NCI-H82 (cell line): ENCODE measurements around the gene TMEM247.
A peak's percentile ranks its signal among the peaks of the same experiment; 100 is the strongest.
"Not testable (repeated sequence)": the region's sequence is repeated elsewhere in the genome, so short reads cannot be mapped to it uniquely, and the experiment has no call there.

Experiments
- DNase-seq: peaks from one replicate; lab custom pipeline; 2025; lab: John Stamatoyannopoulos, UW

Gene TMEM247

DNA sequence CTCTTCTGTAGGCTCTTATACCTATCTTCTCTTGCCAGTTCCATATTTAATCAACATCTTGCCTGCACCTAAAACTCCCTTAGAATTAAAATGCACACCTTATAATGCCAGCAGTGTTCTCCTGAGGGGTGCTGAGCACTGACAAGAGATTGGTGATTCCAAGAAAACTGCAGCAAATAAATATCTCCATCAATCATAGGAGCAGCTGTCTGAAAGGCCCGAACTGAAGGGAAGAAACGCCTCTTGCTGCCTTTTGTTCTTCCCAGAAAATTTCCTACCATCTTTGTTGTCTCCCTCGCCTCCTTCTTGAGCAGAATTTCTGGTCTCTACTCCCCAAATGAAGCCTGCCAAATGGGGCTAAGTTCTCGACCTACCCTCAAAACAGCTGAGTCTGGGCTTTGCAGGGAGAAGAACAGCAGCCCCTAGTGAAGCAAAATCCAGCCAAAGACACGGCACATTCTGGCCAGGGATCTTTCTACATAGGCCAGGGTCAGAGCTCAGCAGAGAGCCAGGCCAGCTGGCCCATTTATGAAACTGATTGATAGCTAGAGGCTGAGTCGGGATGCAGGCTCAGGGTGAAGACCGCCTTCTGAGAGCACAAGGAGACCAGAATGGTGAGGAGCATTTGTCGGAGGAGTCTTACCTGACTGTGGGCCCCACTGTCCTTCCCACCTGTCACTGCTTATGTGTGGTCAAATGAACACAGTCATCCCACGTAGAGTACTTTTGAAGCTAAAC lies 20.4 kb upstream of the TMEM247 start:
- no peak for DNase-seq

DNA sequence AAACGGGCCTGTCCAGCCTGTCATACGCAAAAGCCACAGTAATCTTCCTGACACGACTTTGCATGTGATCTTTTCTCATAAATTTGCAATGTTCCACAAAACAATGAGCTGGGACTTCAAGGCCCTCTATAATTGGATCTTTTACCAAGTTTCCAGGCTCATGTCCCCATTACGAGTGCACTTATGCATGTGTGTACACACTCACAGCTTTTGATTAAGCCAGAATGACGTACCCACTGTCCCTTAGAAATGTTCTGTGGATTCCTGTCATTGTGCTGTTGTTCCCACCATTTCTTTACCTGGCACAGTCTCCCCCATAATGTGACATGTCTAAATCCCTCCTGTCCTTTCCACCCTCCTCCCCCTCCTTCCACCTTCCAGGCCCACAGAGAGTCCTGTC lies 19.7 kb upstream of the TMEM247 start:
- no peak for DNase-seq

DNA sequence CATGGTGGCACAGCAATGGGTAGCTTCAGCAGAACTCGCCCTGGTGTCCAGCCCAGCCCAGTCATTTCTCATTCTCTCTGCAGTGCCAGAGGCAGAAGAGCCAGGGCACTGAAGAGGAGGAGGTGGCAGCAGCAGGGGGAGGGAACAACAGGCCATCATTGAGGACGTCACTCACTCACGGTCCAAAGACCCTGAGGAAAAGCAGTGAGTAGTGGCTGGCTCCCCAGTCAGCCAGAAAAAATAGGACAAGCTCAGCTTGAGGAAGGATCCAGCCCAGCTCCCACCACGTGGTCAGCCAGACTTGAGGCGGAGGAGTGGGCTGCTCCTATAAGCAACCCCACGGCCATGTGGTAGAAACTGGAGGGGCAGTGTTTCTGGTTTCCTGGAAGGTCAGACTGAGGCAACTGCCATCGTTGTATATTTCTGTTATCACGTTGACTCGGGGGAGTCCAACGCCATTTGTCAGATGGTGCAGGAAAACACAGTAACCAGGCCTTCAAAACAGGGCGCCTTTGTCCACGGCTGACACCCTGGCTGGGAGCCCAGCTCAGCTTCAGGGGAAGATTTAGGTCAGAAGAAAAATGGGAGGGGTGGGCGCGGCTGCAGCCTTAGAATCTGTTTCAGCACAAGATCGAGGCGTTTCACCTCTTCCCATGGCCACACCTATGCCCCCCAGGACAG lies 19.0 kb upstream of the TMEM247 start:
- no peak for DNase-seq

DNA sequence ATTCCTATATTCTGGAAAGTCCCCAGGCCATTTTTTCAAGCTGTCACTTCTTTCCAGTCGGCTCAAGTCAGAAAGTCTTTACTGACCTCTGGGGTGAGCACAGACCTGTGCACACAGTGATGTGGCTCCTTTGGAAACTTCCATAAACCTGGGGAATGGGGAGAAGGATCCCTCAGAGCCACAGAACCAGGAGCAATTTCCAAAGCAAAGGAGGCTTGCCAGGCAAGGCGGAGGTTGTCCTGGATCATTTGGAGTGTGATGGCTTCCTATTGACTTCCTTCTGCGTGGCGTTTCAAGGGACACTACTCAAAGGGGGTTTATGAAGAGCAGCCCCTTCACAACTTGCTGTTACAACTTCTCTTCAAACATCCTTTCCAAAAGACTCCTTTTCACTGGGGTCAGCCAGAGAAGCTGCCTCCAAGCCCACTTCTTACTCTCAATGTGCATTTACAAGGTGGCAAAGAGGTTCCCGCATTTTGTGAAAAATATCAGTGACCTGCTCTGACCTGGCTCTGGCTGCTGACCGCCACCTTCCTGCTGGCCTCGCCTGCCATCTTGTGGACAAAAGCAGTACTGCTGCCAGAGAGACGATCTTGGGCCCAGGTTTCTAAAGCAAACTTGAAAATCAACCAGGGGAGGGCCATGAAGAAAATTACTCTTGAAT lies 18.2 kb upstream of the TMEM247 start:
- DNase-seq: peak; percentile 70

DNA sequence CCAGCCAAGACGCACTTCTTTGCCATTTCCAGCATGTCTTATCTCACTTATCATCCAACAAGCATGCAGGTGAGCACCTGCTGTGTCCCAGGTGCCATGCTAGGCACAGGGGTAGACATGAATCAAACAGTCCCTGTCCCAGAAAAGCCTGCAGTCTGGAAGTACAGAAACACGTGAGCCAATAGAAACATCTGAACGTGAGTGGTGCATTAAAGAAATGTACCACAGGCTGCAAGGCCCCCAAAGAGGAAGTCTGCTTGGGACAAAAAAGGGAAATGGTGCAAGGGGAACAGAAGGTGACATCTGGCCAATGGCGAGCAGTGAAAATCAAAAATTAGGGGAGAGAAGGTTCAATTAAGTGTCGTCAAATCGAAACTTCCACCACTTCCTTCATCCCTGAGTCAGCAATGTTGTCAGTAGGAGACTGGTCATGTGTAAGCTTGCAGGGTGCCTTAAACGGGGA lies 17.6 kb upstream of the TMEM247 start:
- DNase-seq: no peak

DNA sequence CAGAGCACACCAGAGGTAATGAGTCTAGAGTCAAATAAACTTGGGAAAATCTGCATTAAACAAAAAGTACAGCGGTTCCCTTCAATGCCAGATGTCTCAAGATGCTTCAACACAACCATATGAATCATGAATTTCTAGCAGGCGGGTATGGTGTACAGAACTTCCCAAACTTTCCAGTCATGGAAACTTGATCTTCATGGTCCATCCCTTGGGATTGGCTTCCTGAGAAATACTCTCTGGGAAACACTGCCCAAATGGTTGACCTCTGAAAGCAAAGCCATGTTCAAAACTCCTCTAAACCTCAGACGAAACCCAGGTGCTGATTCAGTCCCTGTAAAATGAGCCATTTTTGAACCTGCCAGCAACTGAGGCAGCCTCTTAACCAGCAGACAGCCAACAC lies 16.4 kb upstream of the TMEM247 start:
- DNase-seq: no peak

DNA sequence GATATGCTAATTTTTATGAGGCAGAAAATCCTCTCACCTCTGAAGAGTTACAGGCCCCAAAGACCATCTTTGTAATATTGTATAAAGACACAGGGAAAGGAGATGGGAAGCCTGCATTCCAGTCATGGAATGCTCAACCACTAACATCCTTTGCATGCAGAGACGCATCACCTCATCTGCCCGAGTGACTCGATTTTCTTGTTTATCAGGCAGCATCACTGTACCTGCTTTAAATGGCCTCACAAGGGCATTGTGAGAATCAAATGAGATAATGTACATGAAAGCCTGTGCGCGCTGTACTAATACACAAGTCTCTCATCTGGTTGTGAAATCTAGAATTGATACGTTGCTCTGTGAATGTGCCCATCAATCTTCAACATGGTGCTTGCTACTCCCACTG lies 10.2 kb upstream of the TMEM247 start:
- DNase-seq: no peak

DNA sequence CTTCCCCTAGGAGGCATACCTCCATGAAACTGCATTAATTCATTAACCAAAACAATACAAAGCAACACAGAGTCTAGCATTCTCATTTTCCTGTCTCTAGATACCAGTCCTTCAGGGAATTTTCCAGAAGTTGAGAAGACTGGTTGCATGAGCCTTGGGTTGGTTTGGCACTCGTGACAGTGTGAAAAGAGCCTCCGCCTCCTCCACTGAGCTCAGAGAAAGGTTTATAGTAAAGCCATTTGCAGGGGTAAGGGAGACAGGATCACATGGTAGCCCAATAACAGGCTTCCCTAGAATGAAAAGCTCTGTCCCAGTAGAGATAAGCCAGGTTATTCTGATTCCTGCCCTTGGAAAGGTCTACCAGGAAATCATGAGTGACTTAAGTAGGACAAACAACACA lies 9.7 kb upstream of the TMEM247 start:
- no peak for DNase-seq

DNA sequence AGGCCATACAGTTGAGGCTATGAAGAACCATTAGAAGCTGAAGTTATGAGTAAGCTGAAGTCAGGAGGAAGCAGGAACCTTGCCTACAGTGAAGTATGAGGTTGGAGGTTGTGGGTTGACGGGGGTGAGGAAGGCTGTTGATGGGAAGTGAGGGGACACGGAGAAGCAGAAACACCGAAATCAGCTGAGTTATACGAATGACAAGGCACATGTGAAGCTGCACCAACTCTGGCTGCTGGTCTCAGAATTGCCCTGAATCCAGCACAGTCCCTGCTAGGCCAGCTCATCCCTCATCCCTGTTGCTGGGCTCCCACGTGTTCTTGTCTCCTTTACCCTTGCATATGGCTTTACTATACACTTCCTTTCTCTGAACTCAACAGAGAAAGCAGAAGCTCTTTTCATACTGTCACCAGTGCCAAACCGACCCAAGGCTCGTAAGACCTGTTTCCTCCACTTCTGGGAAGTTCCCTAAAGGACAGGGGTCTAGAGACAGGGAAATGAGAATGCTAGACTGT lies 9.2 kb upstream of the TMEM247 start:
- DNase-seq: no peak

DNA sequence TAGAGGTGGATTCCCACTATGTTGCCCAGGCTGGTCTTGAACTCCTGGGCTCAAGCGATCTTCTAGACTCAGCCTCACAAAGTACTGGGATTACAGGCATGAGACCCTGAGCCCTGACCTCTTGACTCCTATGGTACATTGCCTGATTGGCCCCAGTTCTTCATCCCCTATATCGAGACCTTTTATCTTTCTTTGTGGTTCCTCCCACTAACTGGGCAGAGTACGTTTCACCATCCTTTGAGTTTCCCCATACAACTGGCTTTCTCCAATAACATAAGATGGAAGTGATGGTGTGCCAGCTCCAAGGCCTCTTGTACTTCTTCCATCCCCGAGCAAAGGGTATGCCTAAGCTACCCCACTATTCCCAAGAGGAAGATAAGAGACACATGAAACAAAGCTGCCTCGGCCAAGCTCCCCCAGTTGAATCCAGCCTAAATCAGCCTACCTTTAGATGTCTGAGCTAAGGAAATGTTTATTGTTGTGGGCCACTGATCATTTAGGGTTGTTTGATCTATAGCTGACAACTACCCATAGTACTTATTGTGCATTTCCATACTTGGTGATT lies 8.3 kb upstream of the TMEM247 start:
- DNase-seq: no peak

DNA sequence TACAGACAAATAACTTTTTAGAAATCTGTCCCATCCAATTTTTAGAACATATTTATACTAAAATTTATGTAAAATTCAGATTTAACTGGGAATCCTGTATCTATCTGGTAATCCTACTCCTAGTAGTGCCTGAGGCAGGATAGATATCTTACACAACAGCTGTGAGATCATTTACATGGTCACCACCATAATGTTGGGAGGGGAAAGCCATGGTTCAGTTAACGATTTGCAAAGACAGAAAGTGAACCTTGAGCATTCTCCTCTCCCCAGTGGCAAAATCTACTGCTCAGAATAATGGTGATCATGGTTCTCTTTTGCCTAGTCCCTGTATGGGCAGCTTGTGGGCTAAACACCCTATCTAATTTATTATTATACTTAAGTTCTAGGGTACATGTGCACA lies 7.7 kb upstream of the TMEM247 start:
- DNase-seq: no peak

DNA sequence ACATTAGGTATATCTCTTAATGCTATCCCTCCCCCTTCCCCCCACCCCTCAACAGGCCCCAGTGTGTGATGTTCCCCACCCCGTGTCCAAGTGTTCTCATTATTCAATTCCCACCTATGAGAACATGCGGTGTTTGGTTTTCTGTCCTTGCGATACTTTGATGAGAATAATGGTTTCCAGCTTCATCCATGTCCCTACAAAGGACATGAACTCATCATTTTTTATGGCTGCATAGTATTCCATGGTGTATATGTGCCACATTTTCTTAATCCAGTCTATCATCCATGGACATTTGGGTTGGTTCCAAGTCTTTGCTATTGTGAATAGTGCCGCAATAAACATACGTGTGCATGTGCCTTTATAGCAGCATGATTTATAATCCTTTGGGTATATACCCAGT lies 7.2 kb upstream of the TMEM247 start:
- DNase-seq: not testable (repeated sequence)

DNA sequence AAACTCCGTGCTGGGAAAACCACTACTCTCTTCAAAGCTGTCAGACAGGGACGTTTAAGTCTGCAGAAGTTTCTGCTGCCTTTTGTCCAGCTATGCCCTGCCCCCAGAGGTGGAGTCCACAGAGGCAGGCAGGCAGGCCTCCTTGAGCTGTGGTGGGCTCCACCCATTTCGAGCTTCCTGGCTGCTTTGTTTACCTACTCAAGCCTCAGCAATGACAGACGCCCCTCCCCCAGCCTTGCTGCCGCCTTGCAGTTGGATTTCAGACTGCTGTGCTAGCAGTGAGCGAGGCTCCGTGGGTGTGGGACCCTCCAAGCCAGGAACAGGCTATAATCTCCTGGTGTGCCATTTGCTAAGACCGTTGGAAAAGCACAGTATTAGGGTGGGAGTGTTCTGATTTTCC lies 1.9 kb upstream of the TMEM247 start:
- DNase-seq: not testable (repeated sequence)

DNA sequence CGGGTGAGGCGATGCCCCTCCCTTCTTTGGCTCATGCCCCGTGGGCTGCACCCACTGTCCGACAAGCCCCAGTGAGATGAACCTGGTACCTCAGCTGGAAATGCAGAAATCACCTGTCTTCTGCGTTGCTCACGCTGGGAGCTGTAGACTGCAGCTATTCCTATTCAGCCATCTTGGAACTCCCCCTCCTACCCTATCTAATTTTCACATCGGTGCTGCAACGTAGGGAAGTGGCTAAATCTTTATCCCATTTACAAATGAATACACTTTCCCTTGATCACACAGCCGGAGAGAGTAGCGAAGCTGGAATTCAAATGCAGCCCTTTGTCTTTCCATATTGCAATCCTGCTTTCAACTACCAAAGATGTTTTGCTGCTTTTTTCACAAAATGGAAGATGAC lies 1.4 kb upstream of the TMEM247 start:
- DNase-seq: no peak

DNA sequence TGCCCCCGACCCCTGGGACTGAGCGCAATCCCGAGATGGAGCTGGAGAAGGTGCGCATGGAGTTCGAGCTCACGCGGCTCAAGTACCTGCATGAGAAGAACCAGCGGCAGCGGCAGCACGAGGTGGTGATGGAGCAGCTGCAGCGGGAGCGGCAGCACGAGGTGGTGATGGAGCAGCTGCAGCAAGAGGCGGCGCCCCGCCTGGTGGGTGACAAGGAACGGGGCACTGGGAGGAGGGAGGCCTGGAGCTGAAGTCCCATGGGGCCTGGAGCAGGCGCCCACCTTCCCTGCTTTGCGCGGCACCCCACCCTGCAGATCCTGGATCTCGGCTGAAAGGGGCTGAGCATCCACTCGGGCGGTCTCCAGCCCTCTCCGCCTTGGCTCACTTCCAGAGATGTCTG lies 1.2 kb downstream of the TMEM247 start:
- no peak for DNase-seq

DNA sequence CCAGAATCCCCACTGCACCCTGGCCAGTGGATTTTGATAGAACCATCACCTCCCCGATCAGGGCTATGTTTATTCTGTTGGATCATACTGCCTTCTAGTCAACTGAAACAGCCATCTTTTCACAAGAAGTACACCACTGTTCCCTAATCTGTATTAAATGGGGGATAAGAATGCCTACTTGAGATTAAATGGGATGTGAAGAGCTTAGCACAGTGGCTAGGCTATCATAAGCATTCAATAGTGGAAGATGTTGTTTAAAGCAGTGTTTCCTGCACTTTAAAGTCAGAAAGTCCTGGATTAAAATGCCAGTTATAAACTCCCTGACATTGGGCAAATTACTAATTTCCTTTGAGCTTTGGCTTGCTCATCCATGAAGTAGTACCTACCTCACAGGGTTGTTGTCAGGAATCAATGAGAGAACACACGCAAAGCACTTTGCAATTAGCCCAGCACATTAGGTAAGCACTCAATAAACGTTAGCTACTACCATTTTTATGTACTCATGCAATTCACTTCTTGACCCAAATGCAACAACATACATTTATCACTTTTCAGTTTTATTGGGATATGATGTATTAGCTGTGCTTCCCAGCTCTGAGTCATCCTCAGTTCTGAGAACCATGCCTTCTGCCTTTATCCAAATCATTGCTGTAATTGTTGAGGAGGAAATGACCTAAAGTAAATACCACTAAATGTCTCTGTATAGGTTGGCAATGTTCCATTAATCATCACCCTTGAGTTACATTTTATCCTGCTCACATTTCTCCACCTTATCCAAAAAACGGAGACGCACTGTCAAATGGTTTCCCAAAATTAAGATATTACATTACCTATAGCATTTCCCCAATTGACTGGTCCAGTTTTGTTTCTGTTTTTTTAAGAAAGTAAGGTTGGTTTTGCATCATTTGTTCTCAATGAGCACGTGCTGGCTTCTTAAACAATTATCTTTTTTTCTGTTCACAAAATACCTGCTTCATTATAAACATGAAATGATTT lies 2.1 kb downstream of the TMEM247 start:
- DNase-seq: peak; percentile 62

DNA sequence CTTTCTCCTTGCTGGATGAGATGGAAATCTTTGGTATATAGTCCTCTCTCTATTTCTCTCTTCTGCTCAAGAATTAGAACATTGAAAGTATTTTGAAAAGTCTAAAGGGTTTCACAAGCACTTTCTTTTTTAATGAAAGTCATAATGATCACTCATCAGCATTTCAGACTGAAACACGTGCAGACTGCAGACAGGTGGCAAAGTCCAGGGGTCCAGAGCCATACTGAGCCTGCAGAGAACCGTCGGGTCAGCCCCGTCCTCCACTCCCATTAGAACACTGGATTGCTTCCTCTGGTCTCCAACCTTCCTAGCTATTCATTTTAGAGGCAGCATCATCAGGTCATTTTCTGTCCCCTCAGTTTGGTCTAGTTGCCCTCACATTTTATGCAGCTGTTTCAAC lies 3.1 kb downstream of the TMEM247 start:
- no peak for DNase-seq

DNA sequence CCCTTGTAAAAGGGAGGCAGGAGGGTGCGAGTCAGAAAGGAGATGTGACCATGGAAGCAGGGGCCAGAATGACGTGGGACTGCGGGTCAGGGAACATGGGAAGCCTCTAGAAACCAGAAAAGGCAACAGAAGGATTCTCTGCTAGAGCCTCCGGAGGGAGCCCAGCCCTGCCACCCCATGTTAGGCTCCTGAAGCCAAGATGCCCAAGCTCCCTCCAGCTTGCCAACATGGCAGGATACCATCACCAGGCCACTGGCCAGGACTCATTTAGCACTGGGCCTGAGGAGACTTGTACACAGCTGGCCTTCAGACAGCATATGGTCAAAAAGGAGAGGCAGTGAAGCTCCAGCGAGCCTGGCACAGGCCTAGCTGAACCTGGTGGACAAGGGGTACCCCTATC lies 5.6 kb downstream of the TMEM247 start:
- DNase-seq: no peak

DNA sequence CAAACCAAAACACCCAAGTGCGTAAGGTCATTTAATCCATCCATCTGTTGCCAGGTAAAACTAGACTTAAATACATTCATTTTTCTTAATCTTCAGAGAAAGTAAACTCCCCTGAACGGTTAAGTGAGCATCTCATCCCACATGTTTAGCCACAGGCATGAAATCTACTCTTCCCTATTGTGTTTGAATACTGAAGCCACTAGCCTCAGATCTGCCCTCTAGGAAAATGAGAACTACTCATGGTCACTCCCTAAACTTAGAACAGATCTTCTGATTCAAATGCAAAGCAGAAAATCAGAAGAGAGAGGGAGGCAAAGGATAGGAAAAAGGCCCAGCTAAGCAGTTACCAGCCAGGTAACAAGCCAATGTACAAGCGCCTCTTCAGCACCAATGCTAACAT lies 7.1 kb downstream of the TMEM247 start:
- DNase-seq: no peak

DNA sequence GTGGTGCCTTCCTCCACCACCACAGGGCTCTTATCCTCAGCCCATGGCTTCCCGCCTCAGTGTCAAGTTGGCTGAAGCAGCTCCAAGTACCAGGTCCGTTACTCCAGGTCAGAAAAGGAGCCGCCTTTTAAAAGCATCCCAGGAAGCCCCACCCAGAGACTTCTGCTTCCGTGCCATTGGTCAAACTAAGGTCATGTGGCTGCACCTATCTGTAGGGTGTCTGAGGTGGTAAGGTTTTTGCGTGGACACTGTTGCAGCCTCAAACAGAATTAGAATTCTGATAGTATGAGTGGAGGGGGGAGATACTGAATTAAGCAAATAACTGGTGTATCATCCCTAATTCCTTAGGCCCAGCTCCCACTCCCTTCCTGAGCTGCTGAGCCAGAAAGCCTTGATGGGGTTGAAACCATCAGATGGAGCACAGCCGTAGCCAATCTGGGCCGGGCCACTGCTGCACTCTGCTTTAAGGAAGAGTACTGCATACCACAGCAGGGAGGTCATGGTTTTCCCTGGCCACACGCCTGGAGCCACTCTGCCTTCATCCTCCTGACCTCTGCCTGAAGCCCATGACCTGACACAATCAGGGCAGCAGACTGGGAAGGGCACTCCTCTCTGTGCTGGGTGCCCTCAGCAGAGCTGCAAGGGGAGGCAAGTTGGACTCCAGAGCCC lies 8.4 kb downstream of the TMEM247 start:
- DNase-seq: no peak

DNA sequence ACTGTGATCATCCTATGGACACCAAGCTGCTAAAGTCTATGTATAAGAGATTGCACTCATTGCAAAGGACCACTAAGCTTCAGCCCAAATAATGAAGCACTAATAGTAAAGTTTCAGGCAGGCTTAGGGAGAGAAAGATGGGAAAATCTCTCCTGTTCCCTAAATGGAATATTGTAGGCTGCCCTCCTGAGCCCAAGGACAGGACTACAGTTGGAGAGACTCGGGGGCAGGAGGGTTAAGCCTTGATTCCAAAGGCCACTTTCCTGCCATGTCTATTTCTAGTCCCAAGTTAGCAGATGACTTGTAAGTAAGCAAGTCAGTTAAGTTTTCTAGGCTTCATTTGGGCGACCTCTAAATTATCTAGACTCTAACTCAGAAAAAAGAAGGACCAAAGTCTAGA lies 9.0 kb downstream of the TMEM247 start:
- no peak for DNase-seq
